Measurements from ENCODE around the gene C3orf33.

DNA sequence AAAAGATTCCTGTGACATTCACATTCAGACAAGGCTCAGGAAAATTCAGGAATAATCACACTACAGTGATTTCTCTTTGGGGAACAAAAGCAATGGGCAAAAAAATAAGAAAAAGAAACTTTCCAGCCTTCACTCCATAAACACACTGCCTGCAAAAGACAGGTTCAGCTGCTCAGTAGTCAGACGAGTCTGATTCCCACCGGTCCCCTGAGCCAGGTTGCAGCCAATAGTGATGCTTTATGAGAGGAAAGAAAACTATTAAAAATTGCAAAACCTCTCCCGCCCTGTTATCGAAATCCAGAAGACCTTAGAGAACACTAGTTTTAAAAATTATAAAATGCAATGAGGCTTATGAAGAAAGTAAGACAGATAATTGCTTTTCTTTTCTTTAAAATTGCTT, 69.7 kb downstream of the C3orf33 start:
- TF ChIP-seq, protein P1, sequence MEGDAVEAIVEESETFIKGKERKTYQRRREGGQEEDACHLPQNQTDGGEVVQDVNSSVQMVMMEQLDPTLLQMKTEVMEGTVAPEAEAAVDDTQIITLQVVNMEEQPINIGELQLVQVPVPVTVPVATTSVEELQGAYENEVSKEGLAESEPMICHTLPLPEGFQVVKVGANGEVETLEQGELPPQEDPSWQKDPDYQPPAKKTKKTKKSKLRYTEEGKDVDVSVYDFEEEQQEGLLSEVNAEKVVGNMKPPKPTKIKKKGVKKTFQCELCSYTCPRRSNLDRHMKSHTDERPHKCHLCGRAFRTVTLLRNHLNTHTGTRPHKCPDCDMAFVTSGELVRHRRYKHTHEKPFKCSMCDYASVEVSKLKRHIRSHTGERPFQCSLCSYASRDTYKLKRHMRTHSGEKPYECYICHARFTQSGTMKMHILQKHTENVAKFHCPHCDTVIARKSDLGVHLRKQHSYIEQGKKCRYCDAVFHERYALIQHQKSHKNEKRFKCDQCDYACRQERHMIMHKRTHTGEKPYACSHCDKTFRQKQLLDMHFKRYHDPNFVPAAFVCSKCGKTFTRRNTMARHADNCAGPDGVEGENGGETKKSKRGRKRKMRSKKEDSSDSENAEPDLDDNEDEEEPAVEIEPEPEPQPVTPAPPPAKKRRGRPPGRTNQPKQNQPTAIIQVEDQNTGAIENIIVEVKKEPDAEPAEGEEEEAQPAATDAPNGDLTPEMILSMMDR (IDR thresholded peaks at IDR 0.05; ENCODE audit: control extremely low read depth in 1 of 3, insufficient read depth in 1 of 3, low read depth in 1 of 3, low read length in 3 of 3): no peak
- no peak for TF ChIP-seq POLR2A (IDR thresholded peaks at IDR 0.05; ENCODE audit: control extremely low read depth in 1 of 2, low read depth in 2 of 2, low read length in 2 of 2)
- no peak for TF ChIP-seq FOSL1 (IDR thresholded peaks at IDR 0.05; ENCODE audit: insufficient read depth, low read depth, low read length)
- no peak for TF ChIP-seq POLR2AphosphoS5 (IDR thresholded peaks at IDR 0.05; ENCODE audit: low read depth, low read length)
- TF ChIP-seq EZH2 (IDR thresholded peaks at IDR 0.05; ENCODE audit: low read depth, low read length, severe bottlenecking): no peak
- TF ChIP-seq ASH2L (IDR thresholded peaks at IDR 0.05; ENCODE audit: low read length): no peak
- TF ChIP-seq RFX5 (IDR thresholded peaks at IDR 0.05; ENCODE audit: borderline replicate concordance, low read depth, low read length): no peak
- TF ChIP-seq CTBP2 (IDR thresholded peaks at IDR 0.05; ENCODE audit: borderline replicate concordance, insufficient read depth, insufficient read length, low read length): no peak
- no peak for TF ChIP-seq EGR1 (IDR thresholded peaks at IDR 0.05; ENCODE audit: borderline replicate concordance, low read depth, low read length)
- TF ChIP-seq E2F6 (IDR thresholded peaks at IDR 0.05): no peak
- TF ChIP-seq PHF8 (conservative IDR thresholded peaks at IDR 0.05; ENCODE audit: low read depth, low read length): no peak
- no peak for TF ChIP-seq CHD1 (IDR thresholded peaks at IDR 0.05; ENCODE audit: low read depth, low read length)

All from H1 (cell line).